Naive thymus-derived CD4-positive, alpha-beta T cell (primary cell): Measurements from ENCODE around the gene POC1B. TPM values are rescaled to one million over a fixed set of nuclear protein-coding genes. Genes with fewer than 3 reads are reported as not detected.

ENCODE experiments used
- ATAC-seq: fragments of 150-1000 bp; cut with Tn5 transposase; 2 replicates; pipeline ENCODE4 v1.10.0; 2021; ENCODE audit warnings: mild to moderate bottlenecking, moderate library complexity
- CTCF ChIA-PET: fragments of 350-600 bp; sonication (Branson Sonifier 250); formaldehyde crosslinking; loops from one replicate; lab custom pipeline; 2021; ENCODE audit warnings: antibody characterized with exemption; lab: Charles Lee
- POLR2A ChIA-PET: fragments of 350-600 bp; sonication (Branson Sonifier 250); formaldehyde crosslinking; loops from one replicate; lab custom pipeline; 2021; ENCODE audit warnings: antibody characterized with exemption, inconsistent platforms; lab: Charles Lee
- DNase-seq, 9 donors: peaks; one replicate each; pipeline versions ENCODE4 v3.0.0 to v3.0.0-alpha.2; 2020 to 2022; ENCODE audit warnings: mixed read lengths in 1 of 9
- H3K27ac ChIP-seq: one replicate; pipeline ENCODE4 v1.7.0; 2013; ENCODE audit warnings: mild to moderate bottlenecking, low read depth, low read length, moderate library complexity
- H3K27me3 ChIP-seq, 2 donors: one replicate each; pipeline ENCODE4 v1.7.0; 2013; ENCODE audit warnings: low read length in 2 of 2, mild to moderate bottlenecking in 2 of 2, moderate library complexity in 2 of 2; ENCODE audit not compliant: control insufficient read depth in 2 of 2, insufficient read depth in 2 of 2
- H3K36me3 ChIP-seq, 3 experiments: 1 replicate in 2 of 3; 2 replicates in 1 of 3; pipeline ENCODE4 v1.7.0; 2013; ENCODE audit warnings: low read length in 3 of 3, mild to moderate bottlenecking in 3 of 3, moderate library complexity in 1 of 3; ENCODE audit not compliant: insufficient read depth in 3 of 3, control insufficient read depth in 2 of 3
- H3K4me1 ChIP-seq, 2 donors: one replicate each; pipeline ENCODE4 v1.7.0; 2013; ENCODE audit warnings: low read length in 2 of 2, mild to moderate bottlenecking in 2 of 2, moderate library complexity in 1 of 2; ENCODE audit not compliant: control insufficient read depth in 2 of 2, insufficient read depth in 2 of 2
- H3K4me3 ChIP-seq: 2 replicates; pipeline ENCODE4 v1.7.0; 2013; ENCODE audit warnings: mild to moderate bottlenecking, low read length
- H3K9me3 ChIP-seq, 3 experiments: 1 replicate in 2 of 3; 2 replicates in 1 of 3; pipeline ENCODE4 v1.7.0; 2013; ENCODE audit warnings: low read length in 3 of 3; ENCODE audit not compliant: control insufficient read depth in 2 of 3
- H3K27ac Mint-ChIP-seq, 9 donors: one replicate each; pipeline ENCODE4 v1.8.0; 2020 to 2022; ENCODE audit warnings: mixed read lengths in 9 of 9, mild to moderate bottlenecking in 8 of 9, moderate library complexity in 5 of 9, inconsistent platforms in 2 of 9
- H3K27me3 Mint-ChIP-seq, 5 donors: one replicate each; pipeline ENCODE4 v1.8.0; 2021 to 2022; ENCODE audit warnings: mixed read lengths in 5 of 5, mild to moderate bottlenecking in 1 of 5
- H3K36me3 Mint-ChIP-seq, 5 donors: one replicate each; pipeline ENCODE4 v1.8.0; 2020 to 2022; ENCODE audit warnings: mixed read lengths in 5 of 5, mild to moderate bottlenecking in 3 of 5, inconsistent platforms in 1 of 5
- H3K4me1 Mint-ChIP-seq, 7 donors: one replicate each; pipeline ENCODE4 v1.8.0; 2020 to 2022; ENCODE audit warnings: mixed read lengths in 7 of 7, mild to moderate bottlenecking in 3 of 7, inconsistent platforms in 1 of 7
- H3K4me3 Mint-ChIP-seq, 10 donors: one replicate each; pipeline ENCODE4 v1.8.0; 2020 to 2022; ENCODE audit warnings: mild to moderate bottlenecking in 10 of 10, mixed read lengths in 10 of 10, moderate library complexity in 6 of 10, inconsistent platforms in 2 of 10
- H3K9me3 Mint-ChIP-seq, 11 donors: one replicate each; pipeline ENCODE4 v1.8.0; 2020 to 2022; ENCODE audit warnings: mixed read lengths in 11 of 11, mild to moderate bottlenecking in 4 of 11, inconsistent platforms in 1 of 11, moderate library complexity in 1 of 11
- intact Hi-C, 2 donors: fragments of 100-400 bp; cut with micrococcal nuclease; formaldehyde crosslinking; loops; one replicate each; pipeline ENCODE4 v1.15.1; 2023
- polyA plus RNA-seq, 2 donors: library from polyadenylated mRNA; unstranded; fragments of 300-500 nt; fragmentation: Illumina TruSeq; gene quantifications; one replicate each; pipeline ENCODE4 v1.2.3, GENCODE V29; 2021
- total RNA-seq, 6 experiments: library from RNA in 5 of 6; stranded (reverse) in 5 of 6; gene quantifications; 1 replicate in 5 of 6; 2 replicates in 1 of 6; pipeline ENCODE4 v1.2.3 and lab custom pipeline; 2021 to 2026

POC1B gene
- total and polyA plus RNA-seq, 7 experiments from 2014 or later = 19.4 to 38.7 (median 23.4) TPM

DNA sequence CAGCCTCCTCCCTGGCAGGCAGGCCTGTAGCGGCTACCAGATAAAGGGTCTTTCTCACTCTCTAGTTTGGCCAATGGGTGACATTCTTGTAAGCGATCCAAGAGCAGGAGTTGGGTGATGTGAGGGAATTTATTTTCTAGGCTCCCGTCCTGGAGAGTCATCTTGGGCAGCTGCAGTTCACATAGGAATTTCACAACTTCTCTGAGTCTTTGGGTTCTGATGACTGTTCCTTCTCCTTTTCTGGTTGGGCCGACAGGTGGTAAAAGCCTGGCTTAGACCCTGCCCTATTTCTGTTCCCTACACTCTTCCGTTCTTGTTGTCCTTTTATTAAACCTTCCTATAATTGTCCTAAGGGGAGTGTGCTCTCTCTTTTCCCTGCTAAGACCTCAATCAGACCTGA lies 42.6 kb upstream of the POC1B start:
- Mint-ChIP-seq H3K27ac (no peak overlapping the region), H3K9me3 (no peaks in the 10 kb centered on the region), H3K4me1 (peaks cover 0 to 9% (median 0%) of the 10 kb centered on the region in 7 donors), H3K27me3 (no peaks in the 10 kb centered on the region), H3K4me3 (no peak overlapping the region), H3K36me3 (peaks cover 0 to 9% (median 0%) of the 10 kb centered on the region in 5 donors)
- Histone ChIP-seq H3K4me3 (no peak overlapping the region), H3K27me3 (no peaks in the 10 kb centered on the region), H3K4me1 (no peaks in the 10 kb centered on the region), H3K9me3 (no peaks in the 10 kb centered on the region), H3K36me3 (no peaks in the 10 kb centered on the region), H3K27ac (no peak overlapping the region)
- ChIA-PET POLR2A (no interaction called here), CTCF (no interaction called here)
- ATAC-seq (no peak), DNase-seq (no peak)
- intact Hi-C loops = no loop called here

GRCh38 chr12:89567691-89568239 lies 41.9 kb upstream of the POC1B start:
- no peak overlapping the region for H3K27ac ChIP-seq
- peaks cover 0 to 9% (median 0%) of the 10 kb centered on the region in 5 donors for H3K36me3 Mint-ChIP-seq
- DNase-seq = no peak
- no peaks in the 10 kb centered on the region for H3K27me3 Mint-ChIP-seq
- ATAC-seq = no peak
- peaks cover 0 to 9% (median 0%) of the 10 kb centered on the region in 7 donors for H3K4me1 Mint-ChIP-seq
- no peaks in the 10 kb centered on the region for H3K4me1 ChIP-seq
- no peaks in the 10 kb centered on the region for H3K9me3 ChIP-seq
- intact Hi-C loops = no loop called here
- POLR2A ChIA-PET = no interaction called here
- no peak overlapping the region for H3K4me3 ChIP-seq
- no peaks in the 10 kb centered on the region for H3K9me3 Mint-ChIP-seq
- no peak overlapping the region for H3K27ac Mint-ChIP-seq
- H3K4me3 Mint-ChIP-seq = no peak overlapping the region
- CTCF ChIA-PET = no interaction called here
- H3K27me3 ChIP-seq = no peaks in the 10 kb centered on the region
- no peaks in the 10 kb centered on the region for H3K36me3 ChIP-seq

- POLR2A ChIA-PET = no interaction called here
- CTCF ChIA-PET = no interaction called here
- Histone ChIP-seq H3K9me3 (no peaks in the 10 kb centered on the region), H3K27me3 (no peaks in the 10 kb centered on the region), H3K4me3 (no peak overlapping the region), H3K27ac (no peak overlapping the region), H3K4me1 (no peaks in the 10 kb centered on the region), H3K36me3 (no peaks in the 10 kb centered on the region)
- H3K9me3 Mint-ChIP-seq = no peaks in the 10 kb centered on the region
- no peak for DNase-seq
- no peak overlapping the region for H3K4me3 Mint-ChIP-seq
- no peak for ATAC-seq
- H3K27me3 Mint-ChIP-seq = no peaks in the 10 kb centered on the region
- peaks cover 0 to 9% (median 0%) of the 10 kb centered on the region in 7 donors for H3K4me1 Mint-ChIP-seq
- peaks cover 0 to 14% (median 3%) of the 10 kb centered on the region in 5 donors for H3K36me3 Mint-ChIP-seq
- intact Hi-C loops = no loop called here
- H3K27ac Mint-ChIP-seq = no peak overlapping the region
Observed at GRCh38 chr12:89566615-89567014, 40.8 kb upstream of the POC1B start.

DNA sequence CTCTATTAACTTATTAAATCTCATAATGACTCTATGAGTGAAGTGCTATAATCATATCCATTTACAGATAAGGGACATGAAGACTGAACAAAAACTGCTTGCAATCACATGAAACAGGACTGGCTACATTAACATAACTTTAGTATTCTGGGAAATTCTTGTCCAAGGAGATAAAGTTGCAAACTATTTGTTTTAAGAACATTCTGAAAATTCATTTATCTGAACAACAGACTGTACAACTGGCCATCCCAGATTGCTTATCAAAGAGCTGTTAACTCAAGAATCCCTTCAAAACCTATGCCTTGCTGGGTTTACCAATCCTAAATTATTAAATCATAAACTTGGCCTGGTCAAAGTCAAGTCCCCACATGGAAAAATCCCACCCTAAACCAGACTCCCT lies 39.2 kb upstream of the POC1B start:
- peaks cover 0 to 9% (median 0%) of the 10 kb centered on the region in 7 donors for H3K4me1 Mint-ChIP-seq
- no peak overlapping the region for H3K27ac Mint-ChIP-seq
- Histone ChIP-seq H3K4me1 (no peaks in the 10 kb centered on the region), H3K36me3 (no peaks in the 10 kb centered on the region), H3K4me3 (no peak overlapping the region), H3K9me3 (no peaks in the 10 kb centered on the region), H3K27ac (no peak overlapping the region), H3K27me3 (no peaks in the 10 kb centered on the region)
- H3K27me3 Mint-ChIP-seq = no peaks in the 10 kb centered on the region
- ChIA-PET CTCF (interaction anchor here (1.0 kb wide), 1 partner anchor 24 kb away, joined by 3 read pairs; no protein-coding TSS in a partner anchor), POLR2A (no interaction called here)
- DNase-seq (no peak), ATAC-seq (no peak)
- H3K36me3 Mint-ChIP-seq = peaks cover 0 to 14% (median 3%) of the 10 kb centered on the region in 5 donors
- intact Hi-C loops = no loop called here
- H3K4me3 Mint-ChIP-seq = no peak overlapping the region
- no peaks in the 10 kb centered on the region for H3K9me3 Mint-ChIP-seq

DNA sequence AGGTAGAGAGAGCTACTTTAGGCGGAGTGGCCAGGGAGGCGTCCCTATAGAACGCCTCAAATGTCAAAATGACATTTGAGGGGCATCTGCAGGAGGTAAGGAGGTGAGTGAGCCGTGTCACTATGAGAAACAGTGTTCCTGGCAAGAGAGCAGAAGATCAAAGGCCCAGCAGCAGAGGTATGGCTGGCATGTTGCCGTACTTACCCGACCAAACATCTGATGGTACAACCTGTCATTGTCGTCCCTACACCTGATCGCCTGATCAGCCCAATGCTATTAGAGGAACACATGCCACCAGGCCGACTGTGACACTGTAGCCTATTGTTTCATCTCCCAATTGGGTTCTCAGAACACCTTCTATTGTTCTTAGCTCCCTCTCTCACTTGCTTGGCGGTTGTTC lies 33.9 kb upstream of the POC1B start:
- Mint-ChIP-seq H3K27ac (no peak overlapping the region), H3K9me3 (no peaks in the 10 kb centered on the region), H3K4me3 (no peak overlapping the region), H3K27me3 (peaks cover 0 to 4% (median 0%) of the 10 kb centered on the region in 5 donors), H3K36me3 (peaks cover 0 to 5% (median 3%) of the 10 kb centered on the region in 5 donors), H3K4me1 (peaks cover 0 to 1% (median 0%) of the 10 kb centered on the region in 7 donors)
- Histone ChIP-seq H3K27me3 (no peaks in the 10 kb centered on the region), H3K4me1 (no peaks in the 10 kb centered on the region), H3K9me3 (no peaks in the 10 kb centered on the region), H3K4me3 (no peak overlapping the region), H3K36me3 (no peaks in the 10 kb centered on the region), H3K27ac (no peak overlapping the region)
- POLR2A ChIA-PET = no interaction called here
- intact Hi-C loops = no loop called here
- no peak for ATAC-seq
- CTCF ChIA-PET = interaction anchor here (0.5 kb wide), 1 partner anchor 1769 kb away, joined by 3 read pairs; no protein-coding TSS in a partner anchor
- DNase-seq = no peak

DNA sequence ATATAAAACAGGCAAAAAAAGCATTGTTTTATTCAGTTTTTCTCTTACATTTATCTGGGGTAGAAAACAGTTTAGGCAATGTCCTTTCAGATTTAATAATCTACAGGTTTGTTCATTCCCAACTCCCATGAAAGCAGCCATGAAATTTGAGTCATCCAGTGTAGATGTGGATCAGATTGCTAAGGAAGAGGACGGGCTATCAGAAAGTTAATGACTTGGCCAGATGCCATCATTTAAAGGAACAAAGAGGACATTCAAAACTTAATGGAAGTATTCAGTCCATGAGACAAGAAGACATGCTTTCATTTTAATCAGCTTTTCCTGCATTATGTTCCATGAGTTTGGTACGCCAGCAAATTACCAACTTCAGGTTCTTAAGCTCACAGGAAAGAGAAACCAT lies 31.1 kb upstream of the POC1B start:
- Histone ChIP-seq H3K4me3 (no peak overlapping the region), H3K27me3 (no peaks in the 10 kb centered on the region), H3K36me3 (no peaks in the 10 kb centered on the region), H3K4me1 (no peaks in the 10 kb centered on the region), H3K27ac (no peak overlapping the region), H3K9me3 (no peaks in the 10 kb centered on the region)
- H3K4me1 Mint-ChIP-seq = no peaks in the 10 kb centered on the region
- no peak for DNase-seq
- intact Hi-C loops = no loop called here
- H3K36me3 Mint-ChIP-seq = peaks cover 3 to 9% (median 8%) of the 10 kb centered on the region in 5 donors
- H3K27me3 Mint-ChIP-seq = peaks cover 0 to 10% (median 4%) of the 10 kb centered on the region in 5 donors
- peaks cover 0 to 5% (median 0%) of the 10 kb centered on the region in 11 donors for H3K9me3 Mint-ChIP-seq
- ChIA-PET CTCF (no interaction called here), POLR2A (no interaction called here)
- no peak overlapping the region for H3K27ac Mint-ChIP-seq
- ATAC-seq = no peak
- H3K4me3 Mint-ChIP-seq = no peak overlapping the region

GRCh38 chr12:89552376-89552775 lies 26.5 kb upstream of the POC1B start:
- Histone ChIP-seq H3K27me3 (no peaks in the 10 kb centered on the region), H3K27ac (no peak overlapping the region), H3K9me3 (no peaks in the 10 kb centered on the region), H3K36me3 (no peaks in the 10 kb centered on the region), H3K4me3 (no peak overlapping the region), H3K4me1 (no peaks in the 10 kb centered on the region)
- intact Hi-C loops = no loop called here
- ATAC-seq (no peak), DNase-seq (no peak)
- ChIA-PET CTCF (interaction anchor here (1.2 kb wide), 1 partner anchor 9 kb away, joined by 4 read pairs; no protein-coding TSS in a partner anchor), POLR2A (no interaction called here)
- Mint-ChIP-seq H3K4me3 (no peak overlapping the region), H3K27me3 (peaks cover 0 to 10% (median 4%) of the 10 kb centered on the region in 5 donors), H3K4me1 (no peaks in the 10 kb centered on the region), H3K27ac (no peak overlapping the region), H3K36me3 (peaks cover 2 to 10% (median 5%) of the 10 kb centered on the region in 5 donors), H3K9me3 (peaks cover 0 to 5% (median 0%) of the 10 kb centered on the region in 11 donors)
